Measurements from ENCODE around the gene TAS2R41.

TAS2R41 gene

DNA sequence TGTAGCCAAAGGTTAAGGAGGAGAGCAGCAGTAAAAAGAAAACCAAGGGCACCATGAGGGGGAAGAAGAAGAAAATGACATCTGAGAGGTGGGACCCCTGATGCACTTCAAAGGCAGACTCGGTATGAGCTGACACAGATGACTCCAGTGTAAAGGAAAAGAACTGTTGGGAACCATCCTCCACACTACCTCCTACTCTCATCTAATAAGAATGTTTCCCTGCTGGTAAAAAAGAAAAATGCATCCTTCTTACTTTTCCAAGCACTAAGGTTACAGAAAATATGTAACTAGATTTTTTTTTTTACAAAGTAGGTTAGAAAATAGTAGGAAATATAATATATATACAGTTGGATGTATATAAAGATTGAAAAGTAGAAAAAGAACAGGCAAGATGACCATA lies 16.9 kb downstream of the TAS2R41 start:
- Histone ChIP-seq H3K4me3 (replicated peaks; ENCODE audit: low read depth, low read length) (no peak overlapping the region), H3K27me3 (replicated peaks; ENCODE audit: control insufficient read depth, insufficient read depth, low read length) (no peaks in the 10 kb centered on the region; the same call in none of the 2 replicates), H3K36me3 (ENCODE audit: control insufficient read depth, insufficient read depth, low read length) (no peaks in the 10 kb centered on the region)
- DNase-seq (ENCODE audit: extremely low read depth, insufficient read length), result no peak
- TF ChIP-seq, protein P1, sequence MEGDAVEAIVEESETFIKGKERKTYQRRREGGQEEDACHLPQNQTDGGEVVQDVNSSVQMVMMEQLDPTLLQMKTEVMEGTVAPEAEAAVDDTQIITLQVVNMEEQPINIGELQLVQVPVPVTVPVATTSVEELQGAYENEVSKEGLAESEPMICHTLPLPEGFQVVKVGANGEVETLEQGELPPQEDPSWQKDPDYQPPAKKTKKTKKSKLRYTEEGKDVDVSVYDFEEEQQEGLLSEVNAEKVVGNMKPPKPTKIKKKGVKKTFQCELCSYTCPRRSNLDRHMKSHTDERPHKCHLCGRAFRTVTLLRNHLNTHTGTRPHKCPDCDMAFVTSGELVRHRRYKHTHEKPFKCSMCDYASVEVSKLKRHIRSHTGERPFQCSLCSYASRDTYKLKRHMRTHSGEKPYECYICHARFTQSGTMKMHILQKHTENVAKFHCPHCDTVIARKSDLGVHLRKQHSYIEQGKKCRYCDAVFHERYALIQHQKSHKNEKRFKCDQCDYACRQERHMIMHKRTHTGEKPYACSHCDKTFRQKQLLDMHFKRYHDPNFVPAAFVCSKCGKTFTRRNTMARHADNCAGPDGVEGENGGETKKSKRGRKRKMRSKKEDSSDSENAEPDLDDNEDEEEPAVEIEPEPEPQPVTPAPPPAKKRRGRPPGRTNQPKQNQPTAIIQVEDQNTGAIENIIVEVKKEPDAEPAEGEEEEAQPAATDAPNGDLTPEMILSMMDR (IDR thresholded peaks at IDR 0.05; ENCODE audit: insufficient read depth, low read length, poor library complexity, severe bottlenecking), result no peak

DNA sequence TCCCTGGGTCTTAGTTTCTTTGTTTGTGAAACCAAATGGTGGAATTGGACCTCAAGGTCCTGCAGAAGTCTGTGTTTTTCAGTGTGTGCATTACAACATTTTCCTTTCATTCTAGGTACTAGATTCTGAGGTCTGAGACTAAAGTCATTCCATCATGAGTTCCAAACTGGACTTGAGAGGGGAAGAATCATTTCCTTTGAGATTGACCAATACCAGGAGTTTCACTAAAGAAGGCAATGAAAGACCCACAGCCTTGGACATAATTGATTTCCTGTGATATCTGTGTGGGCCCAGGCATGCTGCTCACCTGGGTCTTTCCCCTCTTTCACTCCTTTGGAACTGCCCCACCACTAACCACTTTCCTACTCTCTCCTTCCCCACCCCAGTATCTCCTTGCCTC lies 18.2 kb downstream of the TAS2R41 start:
- TF ChIP-seq, protein P1 (IDR thresholded peaks at IDR 0.05; ENCODE audit: insufficient read depth, low read length, poor library complexity, severe bottlenecking), result no peak
- Histone ChIP-seq H3K27me3 (replicated peaks; ENCODE audit: control insufficient read depth, insufficient read depth, low read length) (no peaks in the 10 kb centered on the region; the same call in none of the 2 replicates), H3K4me3 (replicated peaks; ENCODE audit: low read depth, low read length) (no peak overlapping the region), H3K36me3 (ENCODE audit: control insufficient read depth, insufficient read depth, low read length) (no peaks in the 10 kb centered on the region)
- DNase-seq (ENCODE audit: extremely low read depth, insufficient read length), result no peak

- no peak for DNase-seq (ENCODE audit: extremely low read depth, insufficient read length)
- TF ChIP-seq, protein P1 (IDR thresholded peaks at IDR 0.05; ENCODE audit: insufficient read depth, low read length, poor library complexity, severe bottlenecking), result no peak
Observed at GRCh38 chr7:143496263-143496662, 18.6 kb downstream of the TAS2R41 start.

DNA sequence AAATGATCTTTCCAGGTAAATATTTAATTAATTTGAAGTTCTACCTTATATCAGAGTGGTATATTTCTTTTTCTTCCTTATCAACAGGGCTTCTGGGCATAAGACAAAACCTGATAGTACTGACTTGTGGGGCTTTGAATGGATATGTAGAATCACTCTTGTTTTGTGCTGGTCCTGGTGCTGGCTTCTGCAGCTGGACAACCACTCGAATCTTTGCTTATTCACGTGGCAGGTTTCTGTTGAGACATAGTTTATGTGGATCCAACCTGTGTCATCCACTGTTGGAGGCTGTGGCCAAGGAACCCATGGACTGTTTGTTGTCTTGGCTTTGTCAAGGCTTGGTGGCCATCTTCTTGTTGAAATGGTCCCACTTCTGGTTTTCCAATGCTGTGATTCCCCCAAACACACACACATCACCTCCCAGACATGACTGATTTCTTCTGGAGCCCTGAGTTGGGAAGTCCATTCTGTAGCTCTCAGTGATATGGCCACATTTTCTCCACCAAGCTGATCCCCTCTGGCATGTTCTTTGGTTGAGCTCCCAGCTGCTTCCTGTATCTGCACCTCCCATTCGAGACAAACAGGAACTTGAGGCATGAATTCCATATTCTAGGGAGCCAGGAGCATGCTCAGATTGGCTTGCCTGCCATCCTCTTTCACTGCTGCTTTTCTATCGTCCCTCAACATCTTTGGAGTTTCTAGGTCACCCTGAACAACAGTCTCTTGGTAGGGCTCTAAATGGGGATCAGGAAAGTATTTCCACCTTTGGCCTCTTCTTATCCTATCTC lies 19.5 kb downstream of the TAS2R41 start:
- TF ChIP-seq, protein P1 (IDR thresholded peaks at IDR 0.05; ENCODE audit: insufficient read depth, low read length, poor library complexity, severe bottlenecking), result no peak
- Histone ChIP-seq H3K36me3 (ENCODE audit: control insufficient read depth, insufficient read depth, low read length) (no peaks in the 10 kb centered on the region), H3K4me3 (replicated peaks; ENCODE audit: low read depth, low read length) (no peak overlapping the region), H3K27me3 (replicated peaks; ENCODE audit: control insufficient read depth, insufficient read depth, low read length) (no peaks in the 10 kb centered on the region; the same call in 1 of the 2 replicates)
- DNase-seq (ENCODE audit: extremely low read depth, insufficient read length), result no peak

More at GRCh38 chr7:143496263-143496662, 18.6 kb downstream of the TAS2R41 start:
- H3K4me3 ChIP-seq (replicated peaks; ENCODE audit: low read depth, low read length), result no peak overlapping the region
- no peaks in the 10 kb centered on the region for H3K36me3 ChIP-seq (ENCODE audit: control insufficient read depth, insufficient read depth, low read length)
- no peaks in the 10 kb centered on the region; the same call in 1 of the 2 replicates for H3K27me3 ChIP-seq (replicated peaks; ENCODE audit: control insufficient read depth, insufficient read depth, low read length)

- no peak overlapping the region for H3K4me3 ChIP-seq (replicated peaks; ENCODE audit: low read depth, low read length)
- TF ChIP-seq, protein P1 (IDR thresholded peaks at IDR 0.05; ENCODE audit: insufficient read depth, low read length, poor library complexity, severe bottlenecking), result no peak
- H3K36me3 ChIP-seq (ENCODE audit: control insufficient read depth, insufficient read depth, low read length), result no peaks in the 10 kb centered on the region
- DNase-seq (ENCODE audit: extremely low read depth, insufficient read length), result no peak
- H3K27me3 ChIP-seq (replicated peaks; ENCODE audit: control insufficient read depth, insufficient read depth, low read length), result no peaks in the 10 kb centered on the region; the same call in 1 of the 2 replicates
Observed at GRCh38 chr7:143499246-143499645, 21.6 kb downstream of the TAS2R41 start.

Measured in GM06990 (cell line).